ENCODE measurements around the gene MAST1.
"Not testable (repeated sequence)": the region's sequence is repeated elsewhere in the genome, so short reads cannot be mapped to it uniquely, and the experiment has no call there.

MAST1 gene

GRCh38 chr19:12899891-12900518 lies 61.7 kb downstream of the MAST1 start:
- H3K4me1 ChIP-seq (ENCODE audit: control insufficient read depth in 2 of 2, insufficient read depth in 2 of 2, low read length in 2 of 2): no peaks in the 10 kb centered on the region
- no peaks in the 10 kb centered on the region for H3K27me3 ChIP-seq (ENCODE audit: control insufficient read depth in 2 of 2, insufficient read depth in 2 of 2, low read length in 2 of 2)
- H3K4me3 ChIP-seq (ENCODE audit: low read length in 2 of 2): no peak overlapping the region
- H3K9me3 ChIP-seq (ENCODE audit: control insufficient read depth in 2 of 2, low read length in 2 of 2): no peaks in the 10 kb centered on the region
- H3K36me3 ChIP-seq (ENCODE audit: control insufficient read depth in 2 of 2, insufficient read depth in 2 of 2, low read length in 2 of 2): peaks cover 6 to 15% of the 10 kb centered on the region in 2 donors
- no peak overlapping the region for H3K27ac ChIP-seq (ENCODE audit: low read depth in 2 of 2, low read length in 2 of 2)
- no peak overlapping the region for H3K9ac ChIP-seq (ENCODE audit: low read depth in 1 of 2, low read length in 2 of 2)

- peak overlapping the region in 1 of 2 donors; percentile 20 for H3K27ac ChIP-seq (ENCODE audit: low read depth in 2 of 2, low read length in 2 of 2)
- no peak overlapping the region for H3K4me3 ChIP-seq (ENCODE audit: low read length in 2 of 2)
- no peak overlapping the region for H3K9ac ChIP-seq (ENCODE audit: low read depth in 1 of 2, low read length in 2 of 2)
- no peaks in the 10 kb centered on the region for H3K27me3 ChIP-seq (ENCODE audit: control insufficient read depth in 2 of 2, insufficient read depth in 2 of 2, low read length in 2 of 2)
- H3K4me1 ChIP-seq (ENCODE audit: control insufficient read depth in 2 of 2, insufficient read depth in 2 of 2, low read length in 2 of 2): peaks cover 0 to under 1% of the 10 kb centered on the region in 2 donors
- H3K9me3 ChIP-seq (ENCODE audit: control insufficient read depth in 2 of 2, low read length in 2 of 2): no peaks in the 10 kb centered on the region
- no peaks in the 10 kb centered on the region for H3K36me3 ChIP-seq (ENCODE audit: control insufficient read depth in 2 of 2, insufficient read depth in 2 of 2, low read length in 2 of 2)
Measured at GRCh38 chr19:12907166-12907565, 68.9 kb downstream of the MAST1 start.

GRCh38 chr19:12912571-12912970 lies 74.3 kb downstream of the MAST1 start:
- no peaks in the 10 kb centered on the region for H3K27me3 ChIP-seq (ENCODE audit: control insufficient read depth in 2 of 2, insufficient read depth in 2 of 2, low read length in 2 of 2)
- no peaks in the 10 kb centered on the region for H3K36me3 ChIP-seq (ENCODE audit: control insufficient read depth in 2 of 2, insufficient read depth in 2 of 2, low read length in 2 of 2)
- H3K9me3 ChIP-seq (ENCODE audit: control insufficient read depth in 2 of 2, low read length in 2 of 2): no peaks in the 10 kb centered on the region
- H3K27ac ChIP-seq (ENCODE audit: low read depth in 2 of 2, low read length in 2 of 2): peak overlapping the region; percentile 15 to 64
- H3K4me3 ChIP-seq (ENCODE audit: low read length in 2 of 2): no peak overlapping the region
- peaks cover 5 to 8% of the 10 kb centered on the region in 2 donors for H3K4me1 ChIP-seq (ENCODE audit: control insufficient read depth in 2 of 2, insufficient read depth in 2 of 2, low read length in 2 of 2)
- H3K9ac ChIP-seq (ENCODE audit: low read depth in 1 of 2, low read length in 2 of 2): peak overlapping the region in 1 of 2 donors; percentile 10

- Histone ChIP-seq H3K4me3 (ENCODE audit: low read length in 2 of 2) (peak overlapping the region in 1 of 2 donors; percentile 2), H3K9ac (ENCODE audit: low read depth in 1 of 2, low read length in 2 of 2) (peak overlapping the region; percentile 10), H3K27ac (ENCODE audit: low read depth in 2 of 2, low read length in 2 of 2) (peak overlapping the region; percentile 35 to 64)
Measured at GRCh38 chr19:12913011-12913561, 74.8 kb downstream of the MAST1 start.

GRCh38 chr19:12913851-12914690 lies 75.8 kb downstream of the MAST1 start:
- H3K27ac ChIP-seq (ENCODE audit: low read depth in 2 of 2, low read length in 2 of 2): peak overlapping the region; percentile 64 to 66
- no peak overlapping the region for H3K9ac ChIP-seq (ENCODE audit: low read depth in 1 of 2, low read length in 2 of 2)
- H3K4me3 ChIP-seq (ENCODE audit: low read length in 2 of 2): peak overlapping the region in 1 of 2 donors; percentile 28
- no peaks in the 10 kb centered on the region for H3K9me3 ChIP-seq (ENCODE audit: control insufficient read depth in 2 of 2, low read length in 2 of 2)
- no peaks in the 10 kb centered on the region for H3K27me3 ChIP-seq (ENCODE audit: control insufficient read depth in 2 of 2, insufficient read depth in 2 of 2, low read length in 2 of 2)
- H3K36me3 ChIP-seq (ENCODE audit: control insufficient read depth in 2 of 2, insufficient read depth in 2 of 2, low read length in 2 of 2): no peaks in the 10 kb centered on the region
- peaks cover 8 to 11% of the 10 kb centered on the region in 2 donors for H3K4me1 ChIP-seq (ENCODE audit: control insufficient read depth in 2 of 2, insufficient read depth in 2 of 2, low read length in 2 of 2)

More at GRCh38 chr19:12913011-12913561, 74.8 kb downstream of the MAST1 start:
- Histone ChIP-seq H3K4me1 (ENCODE audit: control insufficient read depth in 2 of 2, insufficient read depth in 2 of 2, low read length in 2 of 2) (peaks cover 5 to 8% of the 10 kb centered on the region in 2 donors), H3K36me3 (ENCODE audit: control insufficient read depth in 2 of 2, insufficient read depth in 2 of 2, low read length in 2 of 2) (no peaks in the 10 kb centered on the region), H3K27me3 (ENCODE audit: control insufficient read depth in 2 of 2, insufficient read depth in 2 of 2, low read length in 2 of 2) (no peaks in the 10 kb centered on the region), H3K9me3 (ENCODE audit: control insufficient read depth in 2 of 2, low read length in 2 of 2) (no peaks in the 10 kb centered on the region)

GRCh38 chr19:12915860-12916259 lies 77.5 kb downstream of the MAST1 start:
- H3K4me1 ChIP-seq (ENCODE audit: control insufficient read depth in 2 of 2, insufficient read depth in 2 of 2, low read length in 2 of 2): peaks cover 8 to 14% of the 10 kb centered on the region in 2 donors
- not testable (repeated sequence) for H3K4me3 ChIP-seq (ENCODE audit: low read length in 2 of 2); H3K36me3 ChIP-seq (ENCODE audit: control insufficient read depth in 2 of 2, insufficient read depth in 2 of 2, low read length in 2 of 2); H3K9me3 ChIP-seq (ENCODE audit: control insufficient read depth in 2 of 2, low read length in 2 of 2); H3K27me3 ChIP-seq (ENCODE audit: control insufficient read depth in 2 of 2, insufficient read depth in 2 of 2, low read length in 2 of 2); H3K9ac ChIP-seq (ENCODE audit: low read depth in 1 of 2, low read length in 2 of 2); H3K27ac ChIP-seq (ENCODE audit: low read depth in 2 of 2, low read length in 2 of 2)

- no peak overlapping the region for H3K27ac ChIP-seq (ENCODE audit: low read depth in 2 of 2, low read length in 2 of 2)
- peaks cover 4 to 6% of the 10 kb centered on the region in 2 donors for H3K4me1 ChIP-seq (ENCODE audit: control insufficient read depth in 2 of 2, insufficient read depth in 2 of 2, low read length in 2 of 2)
- no peaks in the 10 kb centered on the region for H3K27me3 ChIP-seq (ENCODE audit: control insufficient read depth in 2 of 2, insufficient read depth in 2 of 2, low read length in 2 of 2)
- peaks cover 11% of the 10 kb centered on the region in 2 donors for H3K36me3 ChIP-seq (ENCODE audit: control insufficient read depth in 2 of 2, insufficient read depth in 2 of 2, low read length in 2 of 2)
- no peak overlapping the region for H3K9ac ChIP-seq (ENCODE audit: low read depth in 1 of 2, low read length in 2 of 2)
- no peak overlapping the region for H3K4me3 ChIP-seq (ENCODE audit: low read length in 2 of 2)
- H3K9me3 ChIP-seq (ENCODE audit: control insufficient read depth in 2 of 2, low read length in 2 of 2): no peaks in the 10 kb centered on the region
Measured at GRCh38 chr19:12918253-12918652, 79.9 kb downstream of the MAST1 start.

- Histone ChIP-seq H3K9me3 (ENCODE audit: control insufficient read depth in 2 of 2, low read length in 2 of 2) (no peaks in the 10 kb centered on the region), H3K4me3 (ENCODE audit: low read length in 2 of 2) (no peak overlapping the region), H3K27ac (ENCODE audit: low read depth in 2 of 2, low read length in 2 of 2) (no peak overlapping the region), H3K4me1 (ENCODE audit: control insufficient read depth in 2 of 2, insufficient read depth in 2 of 2, low read length in 2 of 2) (peaks cover 3 to 6% of the 10 kb centered on the region in 2 donors), H3K36me3 (ENCODE audit: control insufficient read depth in 2 of 2, insufficient read depth in 2 of 2, low read length in 2 of 2) (peaks cover 24 to 32% of the 10 kb centered on the region in 2 donors), H3K9ac (ENCODE audit: low read depth in 1 of 2, low read length in 2 of 2) (no peak overlapping the region), H3K27me3 (ENCODE audit: control insufficient read depth in 2 of 2, insufficient read depth in 2 of 2, low read length in 2 of 2) (no peaks in the 10 kb centered on the region)
Measured at GRCh38 chr19:12921047-12921446, 82.7 kb downstream of the MAST1 start.

- no peaks in the 10 kb centered on the region for H3K27me3 ChIP-seq (ENCODE audit: control insufficient read depth in 2 of 2, insufficient read depth in 2 of 2, low read length in 2 of 2)
- no peak overlapping the region for H3K4me3 ChIP-seq (ENCODE audit: low read length in 2 of 2)
- H3K9me3 ChIP-seq (ENCODE audit: control insufficient read depth in 2 of 2, low read length in 2 of 2): no peaks in the 10 kb centered on the region
- H3K9ac ChIP-seq (ENCODE audit: low read depth in 1 of 2, low read length in 2 of 2): no peak overlapping the region
- no peak overlapping the region for H3K27ac ChIP-seq (ENCODE audit: low read depth in 2 of 2, low read length in 2 of 2)
- H3K4me1 ChIP-seq (ENCODE audit: control insufficient read depth in 2 of 2, insufficient read depth in 2 of 2, low read length in 2 of 2): peaks cover 3 to 6% of the 10 kb centered on the region in 2 donors
- peaks cover 33 to 42% of the 10 kb centered on the region in 2 donors for H3K36me3 ChIP-seq (ENCODE audit: control insufficient read depth in 2 of 2, insufficient read depth in 2 of 2, low read length in 2 of 2)
Measured at GRCh38 chr19:12922959-12923358, 84.6 kb downstream of the MAST1 start.

Data from mucosa of rectum (tissue), 2 donors.